Gastrocnemius medialis (tissue), 4 donors: ENCODE measurements around the gene RSPH10B2.
"Not testable (repeated sequence)": the region's sequence is repeated elsewhere in the genome, so short reads cannot be mapped to it uniquely, and the experiment has no call there.

Source experiments
- POLR2A ChIP-seq, 2 donors: fragments of 450-650 bp; IDR thresholded peaks; one replicate each; pipeline ENCODE4 v1.6.1; 2017; ENCODE audit warnings: antibody characterized with exemption in 2 of 2, mild to moderate bottlenecking in 2 of 2, moderate library complexity in 2 of 2
- TF ChIP-seq, protein P1 (sequence below), 5 experiments: fragments of 450-650 bp in 3 of 5; fragments of 200-600 bp in 2 of 5; sonication (generic) in 2 of 5; IDR thresholded peaks in 4 of 5; conservative IDR thresholded peaks in 1 of 5; 1 replicate in 4 of 5; 2 replicates in 1 of 5; pipeline ENCODE4 v1.5.1; 2016 to 2019; ENCODE audit warnings: antibody characterized with exemption in 5 of 5, mild to moderate bottlenecking in 3 of 5, moderate library complexity in 3 of 5

GRCh38 chr7:6829616-6830015 lies 75.7 kb downstream of the RSPH10B2 start:
- TF ChIP-seq, protein P1, sequence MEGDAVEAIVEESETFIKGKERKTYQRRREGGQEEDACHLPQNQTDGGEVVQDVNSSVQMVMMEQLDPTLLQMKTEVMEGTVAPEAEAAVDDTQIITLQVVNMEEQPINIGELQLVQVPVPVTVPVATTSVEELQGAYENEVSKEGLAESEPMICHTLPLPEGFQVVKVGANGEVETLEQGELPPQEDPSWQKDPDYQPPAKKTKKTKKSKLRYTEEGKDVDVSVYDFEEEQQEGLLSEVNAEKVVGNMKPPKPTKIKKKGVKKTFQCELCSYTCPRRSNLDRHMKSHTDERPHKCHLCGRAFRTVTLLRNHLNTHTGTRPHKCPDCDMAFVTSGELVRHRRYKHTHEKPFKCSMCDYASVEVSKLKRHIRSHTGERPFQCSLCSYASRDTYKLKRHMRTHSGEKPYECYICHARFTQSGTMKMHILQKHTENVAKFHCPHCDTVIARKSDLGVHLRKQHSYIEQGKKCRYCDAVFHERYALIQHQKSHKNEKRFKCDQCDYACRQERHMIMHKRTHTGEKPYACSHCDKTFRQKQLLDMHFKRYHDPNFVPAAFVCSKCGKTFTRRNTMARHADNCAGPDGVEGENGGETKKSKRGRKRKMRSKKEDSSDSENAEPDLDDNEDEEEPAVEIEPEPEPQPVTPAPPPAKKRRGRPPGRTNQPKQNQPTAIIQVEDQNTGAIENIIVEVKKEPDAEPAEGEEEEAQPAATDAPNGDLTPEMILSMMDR (IDR thresholded peaks at IDR 0.05 in 4 of 5, conservative IDR thresholded peaks at IDR 0.05 in 1 of 5), result not testable (repeated sequence)
- TF ChIP-seq POLR2A (IDR thresholded peaks at IDR 0.05), result not testable (repeated sequence)
